Central memory CD4-positive, alpha-beta T cell (primary cell): ENCODE results near the gene SHD.
"Not testable (repeated sequence)": the region's sequence is repeated elsewhere in the genome, so short reads cannot be mapped to it uniquely, and the experiment has no call there.

Source experiments
- DNase-seq: peaks from one replicate; pipeline ENCODE4 v3.0.0; 2022

SHD gene

DNA sequence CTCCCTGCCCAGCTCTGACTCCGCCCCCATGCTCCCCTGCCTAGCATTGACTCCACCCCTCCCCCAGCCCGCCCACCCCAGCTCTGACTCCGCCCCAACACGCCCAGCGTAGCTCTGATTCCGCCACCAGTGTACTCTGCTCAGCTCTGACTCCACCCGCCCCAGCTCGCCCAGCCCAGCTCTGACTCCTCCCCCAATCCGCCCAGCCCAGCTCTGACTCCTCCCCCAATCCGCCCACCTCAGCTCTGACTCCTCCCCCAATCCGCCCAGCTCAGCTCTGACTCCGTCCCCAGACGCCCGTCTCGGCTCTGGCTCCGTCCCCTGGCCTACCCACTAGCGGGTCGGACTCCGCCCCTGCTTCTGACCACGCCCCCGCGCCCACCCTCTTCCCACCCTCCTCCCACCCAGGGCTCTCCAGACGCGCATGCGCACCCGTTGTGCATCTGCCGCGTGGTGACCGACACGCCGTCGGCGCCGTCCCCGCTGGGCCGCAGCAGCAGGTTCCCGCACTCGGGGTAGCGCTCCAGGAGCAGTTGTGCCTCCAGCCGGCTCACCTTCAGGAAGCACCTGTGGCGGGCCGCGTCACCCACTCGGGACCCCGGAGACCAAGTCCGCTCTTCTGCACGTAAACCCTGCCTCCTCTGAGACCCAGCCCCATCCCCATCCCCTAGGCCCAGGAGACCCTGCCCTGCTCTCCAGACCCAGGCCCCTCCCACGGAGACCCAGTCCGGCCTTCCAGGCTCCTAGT is 49.4 kb downstream of the SHD start:
- DNase-seq: peak; percentile 86

- DNase-seq: not testable (repeated sequence)
Measured at GRCh38 chr19:4328991-4329681, 50.1 kb downstream of the SHD start.

- no peak for DNase-seq
Measured at GRCh38 chr19:4329858-4330257, 50.8 kb downstream of the SHD start.

DNA sequence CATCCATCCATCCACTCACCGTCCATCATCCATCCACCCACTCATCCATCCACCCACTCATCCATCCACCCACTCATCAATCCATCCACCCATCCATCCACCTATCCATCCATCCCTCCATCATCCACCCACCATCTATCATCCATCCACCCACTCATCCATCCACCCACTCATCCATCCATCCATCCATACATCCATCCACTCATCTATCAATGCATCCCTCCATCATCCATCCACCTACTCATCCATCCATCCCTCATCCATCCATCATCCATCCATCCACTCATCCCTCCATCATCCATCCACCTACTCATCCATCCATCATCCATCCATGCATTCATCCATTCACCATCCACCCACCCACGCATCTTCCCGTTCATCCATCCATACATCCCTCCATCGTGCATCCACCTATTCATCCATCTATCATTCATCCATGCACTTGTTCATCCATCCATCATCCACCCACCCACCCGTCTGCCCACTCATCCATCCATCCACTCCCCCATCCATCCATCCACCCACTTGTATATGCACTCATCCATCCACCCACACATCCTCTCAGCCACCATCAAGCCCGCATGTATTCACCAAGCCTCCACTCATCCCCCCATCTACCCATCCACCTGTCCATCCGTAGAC is 56.0 kb downstream of the SHD start:
- no peak for DNase-seq

DNA sequence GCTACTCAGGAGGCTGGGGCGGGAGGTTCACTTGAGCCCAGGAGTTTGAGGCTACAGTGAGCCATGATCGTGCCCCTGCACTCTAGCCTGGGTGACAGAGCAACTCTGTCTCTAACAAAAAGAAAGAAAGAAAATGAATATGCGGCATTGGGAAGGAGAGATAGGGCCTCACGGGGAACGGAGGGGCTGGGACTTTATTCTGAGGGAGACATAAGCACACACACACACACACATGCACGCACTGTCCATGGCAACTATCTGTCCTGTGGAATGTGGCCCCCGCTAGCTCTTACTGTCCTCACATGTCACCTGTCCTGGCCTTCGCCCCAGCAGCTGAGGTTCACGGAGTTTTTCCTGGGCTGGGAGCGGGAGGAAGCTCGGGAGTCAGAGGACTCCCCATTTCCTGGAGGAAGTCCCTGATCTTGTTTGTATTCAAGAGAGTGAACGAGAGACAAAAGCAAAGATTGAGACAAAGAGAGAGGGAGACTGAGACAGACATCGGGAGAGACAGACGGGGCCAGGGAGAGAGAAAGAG is 58.9 kb downstream of the SHD start:
- no peak for DNase-seq

GRCh38 chr19:4338441-4339355 is 59.6 kb downstream of the SHD start, which contains the start of gene STAP2:
TSS of gene STAP2 (minus strand) at chr19:4338827. CDS start at chr19:4338753, 74 bp downstream.
- no peak for DNase-seq
